DOHH2 (cell line): ENCODE measurements around the gene F5.

Source experiments
- H3F3A ChIP-seq: fragments of 200-600 bp; sonication (generic), shearing (Covaris generic); 2 replicates; pipeline ENCODE4 v1.6.0; 2016; ENCODE audit warnings: antibody characterized with exemption, mild to moderate bottlenecking; ENCODE audit not compliant: control insufficient read depth, insufficient read depth
- H3K27ac ChIP-seq: fragments of 200-600 bp; sonication (generic); 2 replicates; pipeline ENCODE4 v1.5.1; 2014; ENCODE audit warnings: low read depth, mild to moderate bottlenecking, low read length, moderate library complexity
- H3K27me3 ChIP-seq: fragments of 200-600 bp; sonication (generic); 2 replicates; pipeline ENCODE4 v1.6.1; 2014; ENCODE audit warnings: mild to moderate bottlenecking, low read length, mixed read lengths; ENCODE audit not compliant: control insufficient read depth
- H3K36me3 ChIP-seq: fragments of 200-600 bp; sonication (generic); 2 replicates; pipeline ENCODE4 v1.6.1; 2014; ENCODE audit warnings: mild to moderate bottlenecking, low read length, moderate library complexity, mixed read lengths; ENCODE audit not compliant: control insufficient read depth
- H3K4me1 ChIP-seq: fragments of 200-600 bp; sonication (generic); 2 replicates; pipeline ENCODE4 v1.6.1; 2014; ENCODE audit warnings: mild to moderate bottlenecking, low read length, mixed read lengths; ENCODE audit not compliant: control insufficient read depth
- H3K4me2 ChIP-seq: fragments of 200-600 bp; sonication (generic); 2 replicates; pipeline ENCODE4 v1.6.0; 2014; ENCODE audit warnings: mild to moderate bottlenecking, low read length, moderate library complexity
- H3K4me3 ChIP-seq: fragments of 200-600 bp; sonication (generic); 2 replicates; pipeline ENCODE4 v1.5.1; 2014; ENCODE audit warnings: mild to moderate bottlenecking, low read length, mixed read lengths
- H3K79me2 ChIP-seq: fragments of 200-600 bp; sonication (generic); 2 replicates; pipeline ENCODE4 v1.6.1; 2014; ENCODE audit warnings: mild to moderate bottlenecking, low read length, mixed read lengths; ENCODE audit not compliant: control insufficient read depth
- H3K9me2 ChIP-seq: fragments of 200-600 bp; sonication (generic); replicated peaks from 2 replicates; pipeline ENCODE4 v1.6.1; 2014; ENCODE audit warnings: mild to moderate bottlenecking, low read length, mixed read lengths; ENCODE audit not compliant: control insufficient read depth
- H3K9me3 ChIP-seq: fragments of 200-600 bp; sonication (generic); 2 replicates; pipeline ENCODE4 v1.6.1; 2014; ENCODE audit warnings: antibody characterized with exemption, low read length, mixed read lengths; ENCODE audit not compliant: control insufficient read depth, insufficient read depth
- H4K20me1 ChIP-seq: fragments of 200-600 bp; sonication (generic); 2 replicates; pipeline ENCODE4 v1.6.0; 2014; ENCODE audit warnings: low read depth, mild to moderate bottlenecking, antibody characterized with exemption, low read length, moderate library complexity; ENCODE audit not compliant: control insufficient read depth, insufficient read depth
- CTCF ChIP-seq: fragments of 200-600 bp; sonication (generic); IDR thresholded peaks from one replicate; pipeline ENCODE4 v1.5.1; 2014; ENCODE audit warnings: antibody characterized with exemption, mild to moderate bottlenecking, low read depth, low read length; ENCODE audit not compliant: poor library complexity, severe bottlenecking
- EZH2phosphoT487 ChIP-seq: fragments of 200-600 bp; sonication (generic); IDR thresholded peaks from 2 replicates; pipeline ENCODE4 v1.6.1; 2017; ENCODE audit warnings: borderline replicate concordance, mild to moderate bottlenecking, antibody characterized with exemption, low read length, moderate library complexity, mixed read lengths

Gene F5

GRCh38 chr1:169525391-169525790, 60.9 kb downstream of the F5 start:
- Histone ChIP-seq H3K9me3 (no peaks in the 10 kb centered on the region), H3K4me2 (no peak overlapping the region), H3K9me2 (no peaks in the 10 kb centered on the region), H3K79me2 (no peaks in the 10 kb centered on the region), H3K36me3 (no peaks in the 10 kb centered on the region), H3K4me3 (no peak overlapping the region), H3K27me3 (peaks cover 18% of the 10 kb centered on the region), H3K4me1 (no peaks in the 10 kb centered on the region), H4K20me1 (no peaks in the 10 kb centered on the region), H3F3A (no peaks in the 10 kb centered on the region), H3K27ac (no peak overlapping the region)
- TF ChIP-seq EZH2phosphoT487 (no peak), CTCF (no peak)

- Histone ChIP-seq H3K27me3 (peaks cover 6% of the 10 kb centered on the region; the same call in 1 of the 2 replicates), H3K9me2 (no peaks in the 10 kb centered on the region), H3F3A (no peaks in the 10 kb centered on the region), H3K36me3 (no peaks in the 10 kb centered on the region), H3K79me2 (no peaks in the 10 kb centered on the region), H3K9me3 (no peaks in the 10 kb centered on the region), H4K20me1 (no peaks in the 10 kb centered on the region), H3K4me1 (no peaks in the 10 kb centered on the region), H3K4me3 (no peak overlapping the region), H3K27ac (no peak overlapping the region), H3K4me2 (no peak overlapping the region)
- no peak for TF ChIP-seq EZH2phosphoT487
- no peak for TF ChIP-seq CTCF
Measured at GRCh38 chr1:169523904-169524303, 62.4 kb downstream of the F5 start.

- Histone ChIP-seq H3K4me3 (no peak overlapping the region), H3F3A (no peaks in the 10 kb centered on the region), H3K9me3 (no peaks in the 10 kb centered on the region), H3K27me3 (no peaks in the 10 kb centered on the region), H3K36me3 (no peaks in the 10 kb centered on the region), H3K4me1 (no peaks in the 10 kb centered on the region), H3K4me2 (no peak overlapping the region), H3K27ac (no peak overlapping the region), H3K9me2 (no peaks in the 10 kb centered on the region), H4K20me1 (no peaks in the 10 kb centered on the region), H3K79me2 (no peaks in the 10 kb centered on the region)
- no peak for TF ChIP-seq EZH2phosphoT487
- TF ChIP-seq CTCF, result no peak
Measured at GRCh38 chr1:169521226-169521625, 65.1 kb downstream of the F5 start.
